HG02970 (cell line): Measurements from ENCODE around the gene RNF186.

Experiments used
- ATAC-seq: cut with Tn5 transposase; IDR thresholded peaks from one replicate; pipeline ENCODE4 v1.9.1; 2021; ENCODE audit warnings: mild to moderate bottlenecking, moderate library complexity, moderate number of reproducible peaks; ENCODE audit not compliant: unreplicated experiment, low FRiP score

The RNF186 gene

DNA sequence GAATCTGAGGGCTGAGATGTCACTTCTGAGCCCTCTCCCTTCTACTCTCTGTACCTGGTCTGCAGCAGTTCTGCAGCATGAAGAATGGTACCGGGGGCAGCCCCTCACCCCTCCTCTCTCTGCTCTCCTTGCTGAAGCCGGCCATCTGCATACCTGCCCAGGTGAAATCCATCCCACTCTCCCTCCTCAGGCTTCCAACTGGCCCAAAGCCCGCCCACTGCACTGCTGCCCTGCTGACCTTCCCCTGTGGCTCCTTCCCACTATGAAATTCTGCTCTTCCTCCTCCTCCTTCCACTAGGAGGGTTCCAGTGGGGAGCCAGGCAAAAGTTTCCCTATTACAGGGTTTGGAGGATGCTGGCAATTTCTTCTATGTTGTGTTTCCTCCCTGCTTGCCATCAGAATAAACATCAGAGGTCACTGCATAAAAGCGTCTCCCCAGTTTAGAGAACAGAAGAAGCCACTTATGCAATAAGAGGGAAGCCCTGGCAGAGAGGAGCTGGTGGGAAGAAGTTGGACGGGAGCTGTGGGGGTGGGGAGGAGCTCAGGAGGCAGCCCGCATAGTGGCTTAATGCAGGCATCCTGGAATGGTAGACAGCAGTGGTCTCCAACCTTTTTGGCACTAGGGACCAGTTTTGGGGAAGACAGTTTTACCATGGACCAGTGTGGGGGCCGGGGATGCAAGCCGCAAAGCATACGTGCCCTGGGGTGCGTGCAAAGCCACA lies 45.7 kb downstream of the RNF186 start:
- ATAC-seq = no peak

DNA sequence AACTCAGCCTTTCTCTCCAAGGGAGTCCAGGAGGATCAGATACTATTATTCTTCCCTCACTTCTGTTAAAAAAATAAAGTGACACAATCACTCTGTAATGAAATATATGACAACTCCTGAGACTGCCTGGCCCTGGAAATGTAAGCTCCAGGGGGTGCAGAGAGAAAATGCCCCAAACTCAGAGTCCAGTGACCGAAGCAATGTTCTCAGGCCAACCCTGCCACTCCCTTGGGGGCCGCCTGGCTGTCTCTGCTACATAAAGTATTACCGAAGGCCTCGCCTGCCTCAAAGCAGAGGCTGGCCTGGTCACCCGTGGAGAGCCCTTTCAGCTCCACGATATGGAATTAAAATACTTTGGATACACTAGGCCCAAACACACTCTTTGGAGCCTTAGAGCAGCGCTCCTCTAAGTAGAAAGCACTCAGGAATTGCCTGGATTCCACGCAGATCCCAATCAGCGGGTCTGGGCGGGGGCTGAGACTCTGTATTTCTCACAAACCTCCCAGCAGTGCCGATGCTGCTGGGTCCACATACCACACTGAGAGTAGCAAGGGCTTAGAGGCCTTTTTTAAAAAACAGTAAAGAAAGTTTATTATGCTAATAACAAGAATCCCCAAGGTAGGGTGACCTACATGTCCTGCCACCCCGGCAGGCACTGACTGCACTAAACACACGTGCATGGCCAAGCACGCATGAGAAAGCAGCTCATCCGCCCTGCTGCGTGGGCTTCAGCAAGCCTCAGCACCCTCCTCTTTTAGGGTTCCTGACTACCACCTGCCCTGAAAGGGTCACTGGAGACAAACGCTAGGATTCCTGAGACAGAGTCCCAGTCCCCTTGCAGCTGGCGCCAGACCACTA lies 46.5 kb downstream of the RNF186 start:
- no peak for ATAC-seq

DNA sequence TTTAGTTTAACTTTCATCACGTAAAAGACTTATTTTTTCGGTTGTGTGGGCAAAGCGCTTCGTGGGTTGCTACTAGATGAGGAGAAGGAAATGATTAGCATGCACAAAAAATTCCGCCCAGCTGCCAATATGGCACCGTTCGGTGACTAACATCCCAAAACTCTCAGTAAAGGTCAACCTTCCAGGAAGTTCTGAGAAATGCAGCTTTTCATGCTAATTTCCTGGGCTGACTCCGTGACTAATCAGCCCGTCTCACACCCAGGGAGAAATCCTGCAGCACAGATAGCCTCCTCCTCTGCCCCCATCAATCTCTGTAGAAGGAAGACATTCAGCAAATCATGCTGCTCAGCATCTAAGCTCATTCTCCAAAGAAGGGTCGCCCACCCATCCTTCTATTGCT lies 49.5 kb downstream of the RNF186 start:
- no peak for ATAC-seq

DNA sequence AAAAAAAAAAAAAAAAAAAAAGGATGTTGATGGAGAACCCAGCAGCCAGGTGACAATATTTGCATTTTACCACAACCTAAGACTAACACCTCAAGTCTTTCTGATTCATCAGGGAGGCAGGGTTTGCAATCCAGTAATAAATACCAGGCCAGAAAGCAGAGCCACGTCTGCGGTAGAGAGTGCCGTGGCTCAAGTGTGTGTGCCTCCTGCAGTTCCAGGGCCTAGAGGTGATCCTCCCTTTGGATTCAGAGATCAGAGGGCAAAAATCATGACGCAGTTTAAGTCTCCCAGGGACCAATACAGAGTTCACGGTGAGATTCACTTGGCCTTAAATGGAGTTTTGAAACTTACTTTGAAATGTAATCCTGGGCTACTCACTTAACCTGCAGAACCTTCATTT lies 50.2 kb downstream of the RNF186 start:
- ATAC-seq = no peak
